OCI-LY3 (cell line): ENCODE results near the gene FSTL5.

Experiments
- H2AFZ ChIP-seq: fragments of 200-600, 300-600 bp; shearing (Covaris generic); 2 replicates; pipeline ENCODE4 v1.6.0; 2014; ENCODE audit warnings: antibody characterized with exemption, low read depth, low read length
- H3K27ac ChIP-seq: fragments of 200-600, 300-600 bp; sonication (generic); 2 replicates; pipeline ENCODE4 v1.5.1; 2014; ENCODE audit warnings: mild to moderate bottlenecking, low read length, moderate library complexity, mixed read lengths
- H3K27me3 ChIP-seq: fragments of 200-600, 300-600 bp; sonication (generic); 2 replicates; pipeline ENCODE4 v1.6.1; 2014; ENCODE audit warnings: low read depth, low read length, mixed read lengths
- H3K36me3 ChIP-seq: fragments of 200-600, 300-600 bp; sonication (generic); replicated peaks from 2 replicates; pipeline ENCODE3; 2014; ENCODE audit warnings: low read depth, low read length, mixed read lengths
- H3K4me1 ChIP-seq: fragments of 300-600, 200-600 bp; sonication (generic); 2 replicates; pipeline ENCODE4 v1.6.1; 2014; ENCODE audit warnings: low read length, mixed read lengths
- H3K4me2 ChIP-seq: fragments of 200-600, 300-600 bp; sonication (generic); 2 replicates; pipeline ENCODE4 v1.6.1; 2014; ENCODE audit warnings: low read length, mixed read lengths
- H3K4me3 ChIP-seq: fragments of 300-600, 200-600 bp; sonication (generic); 2 replicates; pipeline ENCODE4 v1.5.1; 2014; ENCODE audit warnings: antibody characterized with exemption, mild to moderate bottlenecking, low read length, moderate library complexity
- H3K79me2 ChIP-seq: fragments of 300-600, 200-600 bp; shearing (Covaris generic); 2 replicates; pipeline ENCODE4 v1.6.1; 2014; ENCODE audit warnings: mild to moderate bottlenecking, low read length, mixed read lengths
- H3K9ac ChIP-seq: fragments of 300-600, 200-600 bp; shearing (Covaris generic); 2 replicates; pipeline ENCODE4 v1.6.0; 2014; ENCODE audit warnings: mild to moderate bottlenecking, low read length, moderate library complexity
- H3K9me3 ChIP-seq: fragments of 200-600, 300-600 bp; shearing (Covaris generic); 2 replicates; pipeline ENCODE4 v1.6.1; 2014; ENCODE audit warnings: low read length, mixed read lengths; ENCODE audit not compliant: insufficient read depth
- H4K20me1 ChIP-seq: fragments of 200-600, 300-600 bp; sonication (generic); 2 replicates; pipeline ENCODE4 v1.6.1; 2016; ENCODE audit warnings: low read length, mixed read lengths; ENCODE audit not compliant: insufficient read depth
- CTCF ChIP-seq: fragments of 200-600, 300-600 bp; sonication (generic); IDR thresholded peaks from 2 replicates; pipeline ENCODE4 v1.5.1; 2014; ENCODE audit warnings: antibody characterized with exemption, low read length, low read depth
- EZH2phosphoT487 ChIP-seq: fragments of 200-600 bp; shearing (Covaris generic); IDR thresholded peaks from 2 replicates; pipeline ENCODE4 v1.6.1; 2018; ENCODE audit warnings: antibody characterized with exemption, mixed run types, low read depth

Gene FSTL5

GRCh38 chr4:161828061-161828460 lies 335.7 kb downstream of the FSTL5 start:
- Histone ChIP-seq H3K9ac (no peak overlapping the region), H3K4me2 (peak overlapping the region; percentile 30), H3K27ac (no peak overlapping the region), H3K9me3 (no peaks in the 10 kb centered on the region), H2AFZ (peak overlapping the region; percentile 73), H4K20me1 (no peaks in the 10 kb centered on the region), H3K4me1 (peaks cover 5% of the 10 kb centered on the region; the same call in 1 of the 2 replicates), H3K4me3 (no peak overlapping the region), H3K36me3 (no peaks in the 10 kb centered on the region), H3K27me3 (no peaks in the 10 kb centered on the region), H3K79me2 (no peaks in the 10 kb centered on the region)
- TF ChIP-seq CTCF, result no peak
- TF ChIP-seq EZH2phosphoT487, result no peak

- TF ChIP-seq CTCF (no peak), EZH2phosphoT487 (no peak)
- Histone ChIP-seq H3K36me3 (no peaks in the 10 kb centered on the region), H3K4me3 (no peak overlapping the region), H3K27ac (no peak overlapping the region), H3K9me3 (peaks cover 3% of the 10 kb centered on the region; the same call in 1 of the 2 replicates), H2AFZ (no peak overlapping the region), H3K4me2 (no peak overlapping the region), H3K9ac (no peak overlapping the region), H3K27me3 (no peaks in the 10 kb centered on the region), H4K20me1 (no peaks in the 10 kb centered on the region), H3K79me2 (no peaks in the 10 kb centered on the region), H3K4me1 (peaks cover 5% of the 10 kb centered on the region; the same call in 1 of the 2 replicates)
These were observed 336.8 kb downstream of the FSTL5 start for GRCh38 chr4:161827013-161827412.

GRCh38 chr4:161823450-161823849 lies 340.4 kb downstream of the FSTL5 start:
- Histone ChIP-seq H4K20me1 (no peaks in the 10 kb centered on the region), H3K36me3 (no peaks in the 10 kb centered on the region), H2AFZ (no peak overlapping the region), H3K4me3 (no peak overlapping the region), H3K27ac (no peak overlapping the region), H3K4me1 (peaks cover 5% of the 10 kb centered on the region; the same call in 1 of the 2 replicates), H3K9ac (no peak overlapping the region), H3K27me3 (no peaks in the 10 kb centered on the region), H3K9me3 (peaks cover 3% of the 10 kb centered on the region; the same call in 1 of the 2 replicates), H3K79me2 (no peaks in the 10 kb centered on the region), H3K4me2 (no peak overlapping the region)
- no peak for TF ChIP-seq EZH2phosphoT487
- TF ChIP-seq CTCF, result no peak

- Histone ChIP-seq H3K9me3 (peaks cover 3% of the 10 kb centered on the region; the same call in 1 of the 2 replicates), H2AFZ (no peak overlapping the region)
- no peak for TF ChIP-seq EZH2phosphoT487
- TF ChIP-seq CTCF, result no peak
These were observed 341.6 kb downstream of the FSTL5 start for GRCh38 chr4:161822174-161822573.

More at GRCh38 chr4:161822174-161822573, 341.6 kb downstream of the FSTL5 start:
- Histone ChIP-seq H3K27me3 (no peaks in the 10 kb centered on the region), H3K4me3 (no peak overlapping the region), H3K9ac (no peak overlapping the region), H3K36me3 (no peaks in the 10 kb centered on the region), H3K4me1 (no peaks in the 10 kb centered on the region), H3K79me2 (no peaks in the 10 kb centered on the region), H4K20me1 (no peaks in the 10 kb centered on the region), H3K4me2 (no peak overlapping the region), H3K27ac (no peak overlapping the region)
